ENCODE measurements around the gene ANP32E.
"Not testable (repeated sequence)": the region's sequence is repeated elsewhere in the genome, so short reads cannot be mapped to it uniquely, and the experiment has no call there.

ANP32E gene

DNA sequence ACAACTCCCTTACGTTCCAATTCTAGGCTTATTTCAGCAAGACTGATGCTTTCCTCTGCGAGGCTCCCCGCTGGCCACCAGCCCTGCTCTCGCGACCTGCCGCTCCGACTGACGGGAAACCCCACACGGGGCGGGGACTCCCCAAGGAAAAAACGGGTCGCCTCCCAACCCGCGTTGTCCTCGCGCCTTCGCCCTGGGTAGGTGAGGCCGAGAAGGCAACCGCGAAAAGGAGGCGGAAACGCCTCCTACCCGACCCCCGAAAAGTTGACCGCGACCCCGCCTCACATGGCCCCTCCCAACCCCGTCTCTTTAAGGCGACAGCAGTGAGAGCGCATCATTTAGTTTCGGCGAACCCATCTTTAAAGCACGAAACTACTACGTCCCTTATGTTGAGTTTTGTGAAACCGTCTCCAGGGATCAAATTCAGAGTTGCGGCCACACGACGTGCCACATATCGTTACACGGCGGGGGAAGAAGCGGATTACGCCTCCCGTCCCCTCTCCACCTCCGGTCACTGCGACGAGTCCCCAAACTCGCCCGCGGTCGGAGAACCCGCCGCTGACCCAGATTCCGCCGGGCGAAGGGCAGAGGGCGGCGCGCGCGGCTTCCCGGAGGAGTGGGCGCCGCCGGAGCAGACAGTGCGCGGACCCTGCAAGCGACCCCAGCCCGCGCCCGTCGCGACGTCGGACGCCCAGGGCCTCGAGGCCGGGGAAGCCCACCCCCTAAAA lies 1.2 kb downstream of the ANP32E start:
- Histone ChIP-seq H3K27ac (ENCODE audit: low read depth, low read length) (peak overlapping the region; percentile 94), H3K27me3 (ENCODE audit: control insufficient read depth in 5 of 5, insufficient read depth in 4 of 5, low read length in 5 of 5) (no peaks in the 10 kb centered on the region), H3K4me3 (ENCODE audit: low read depth in 1 of 5, low read length in 5 of 5) (peak overlapping the region; percentile 89 to 95 (median 94))

DNA sequence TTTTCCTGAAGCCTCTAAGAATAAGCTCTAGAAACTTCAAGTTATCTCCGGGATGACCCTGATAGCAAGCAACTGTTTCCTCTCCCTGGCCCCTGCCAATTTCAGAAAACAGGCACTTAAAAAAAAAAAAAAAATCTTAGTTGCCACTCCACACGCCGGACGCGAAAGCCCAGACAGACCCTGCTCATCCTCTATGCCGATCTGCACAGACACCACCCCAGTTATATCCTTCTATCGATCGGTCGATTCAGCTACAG lies 1.7 kb downstream of the ANP32E start:
- Histone ChIP-seq H3K27me3 (ENCODE audit: control insufficient read depth in 5 of 5, insufficient read depth in 4 of 5, low read length in 5 of 5) (no peaks in the 10 kb centered on the region), H3K4me1 (ENCODE audit: control insufficient read depth in 5 of 5, insufficient read depth in 5 of 5, low read length in 5 of 5) (peaks cover 0 to 32% (median 23%) of the 10 kb centered on the region in 5 donors), H3K36me3 (ENCODE audit: control insufficient read depth in 5 of 5, insufficient read depth in 5 of 5, low read length in 5 of 5) (peaks cover 0 to 3% (median 0%) of the 10 kb centered on the region in 5 donors), H3K9ac (ENCODE audit: low read length in 5 of 5) (peak overlapping the region in 4 of 5 donors; percentile 80 to 96 (median 89)), H3K9me3 (ENCODE audit: control insufficient read depth in 5 of 5, low read length in 5 of 5) (no peaks in the 10 kb centered on the region), H3K27ac (ENCODE audit: low read depth, low read length) (peak overlapping the region; percentile 94), H3K4me3 (ENCODE audit: low read depth in 1 of 5, low read length in 5 of 5) (peak overlapping the region; percentile 89 to 95 (median 94))

More for the DNA sequence above, 1.2 kb downstream of the ANP32E start:
- peaks cover 0 to 32% (median 23%) of the 10 kb centered on the region in 5 donors for H3K4me1 ChIP-seq (ENCODE audit: control insufficient read depth in 5 of 5, insufficient read depth in 5 of 5, low read length in 5 of 5)
- H3K9me3 ChIP-seq (ENCODE audit: control insufficient read depth in 5 of 5, low read length in 5 of 5) = no peaks in the 10 kb centered on the region
- peak overlapping the region; percentile 80 to 96 (median 90) for H3K9ac ChIP-seq (ENCODE audit: low read length in 5 of 5)
- peaks cover 0 to 3% (median 0%) of the 10 kb centered on the region in 5 donors for H3K36me3 ChIP-seq (ENCODE audit: control insufficient read depth in 5 of 5, insufficient read depth in 5 of 5, low read length in 5 of 5)

DNA sequence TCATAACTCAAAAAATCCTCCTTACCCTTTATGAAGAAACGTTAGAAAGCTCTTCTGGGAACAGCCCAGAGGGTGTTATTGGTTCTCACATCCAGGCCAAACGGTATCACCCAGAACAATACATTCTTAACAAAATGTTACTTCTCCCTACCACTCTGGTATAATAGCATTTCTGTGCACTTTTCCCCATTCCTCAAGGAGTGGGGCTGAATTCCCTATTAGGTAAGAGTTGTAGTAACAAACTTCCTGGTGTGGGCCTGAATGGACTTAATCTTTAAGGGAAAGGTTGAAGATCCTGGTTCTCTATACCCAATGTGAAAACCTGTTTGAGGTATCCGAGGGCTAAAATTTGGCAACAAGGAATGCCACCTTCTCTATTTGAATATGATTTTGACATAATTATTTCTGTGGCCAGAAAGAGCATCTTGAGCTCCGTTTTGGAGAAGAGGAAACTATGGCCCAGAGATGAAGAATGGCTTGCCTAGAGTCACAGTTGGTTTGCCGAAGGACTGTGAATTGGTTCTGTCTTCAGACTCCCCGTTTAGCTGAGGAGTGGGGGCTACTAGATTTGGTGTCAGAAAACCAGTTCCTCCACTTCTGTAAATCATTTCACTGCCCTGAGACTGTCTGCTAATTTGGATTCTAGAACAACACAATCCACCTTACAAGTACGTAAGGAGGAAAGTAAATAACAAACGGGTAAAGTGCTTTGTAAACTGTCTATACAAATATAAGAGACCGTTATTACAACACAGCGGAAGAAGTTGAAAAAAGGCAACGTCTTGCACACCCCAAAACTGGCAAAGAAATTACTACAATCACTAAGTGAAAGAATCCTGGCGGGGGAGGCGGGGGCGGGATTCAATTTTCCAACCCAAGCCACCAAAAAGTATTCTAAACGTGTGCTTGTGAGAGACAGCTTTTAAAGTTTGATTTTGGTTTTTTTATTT lies 2.3 kb downstream of the ANP32E start:
- Histone ChIP-seq H3K27me3 (ENCODE audit: control insufficient read depth in 5 of 5, insufficient read depth in 4 of 5, low read length in 5 of 5) (no peaks in the 10 kb centered on the region), H3K4me1 (ENCODE audit: control insufficient read depth in 5 of 5, insufficient read depth in 5 of 5, low read length in 5 of 5) (peaks cover 0 to 32% (median 23%) of the 10 kb centered on the region in 5 donors), H3K36me3 (ENCODE audit: control insufficient read depth in 5 of 5, insufficient read depth in 5 of 5, low read length in 5 of 5) (peaks cover 0 to 3% (median 0%) of the 10 kb centered on the region in 5 donors), H3K27ac (ENCODE audit: low read depth, low read length) (peak overlapping the region; percentile 94), H3K9ac (ENCODE audit: low read length in 5 of 5) (peak overlapping the region; percentile 41 to 96 (median 80)), H3K4me3 (ENCODE audit: low read depth in 1 of 5, low read length in 5 of 5) (peak overlapping the region; percentile 89 to 95 (median 94)), H3K9me3 (ENCODE audit: control insufficient read depth in 5 of 5, low read length in 5 of 5) (no peaks in the 10 kb centered on the region)

DNA sequence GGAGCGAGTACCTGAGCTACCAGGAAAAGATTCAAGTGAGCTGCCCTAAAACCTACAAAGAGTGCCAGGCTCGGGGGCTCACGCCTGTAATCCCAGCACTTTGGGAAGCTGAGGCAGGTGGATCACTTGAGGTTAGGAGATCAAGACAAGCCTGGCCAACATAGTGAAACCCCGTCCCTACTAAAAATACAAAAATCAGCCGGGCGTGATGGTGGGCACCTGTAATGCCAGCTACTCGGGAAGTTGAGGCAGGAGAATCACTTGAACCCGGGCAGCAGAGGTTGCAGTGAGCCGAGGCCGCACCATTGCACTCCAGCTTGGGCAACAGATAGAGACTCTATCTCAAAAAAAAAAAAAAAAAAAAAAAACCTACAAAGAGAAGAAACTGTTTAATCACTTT lies 3.0 kb downstream of the ANP32E start:
- H3K4me1 ChIP-seq (ENCODE audit: control insufficient read depth in 5 of 5, insufficient read depth in 5 of 5, low read length in 5 of 5) = peaks cover 0 to 32% (median 23%) of the 10 kb centered on the region in 5 donors
- peak overlapping the region in 1 of 5 donors; percentile 96 for H3K9ac ChIP-seq (ENCODE audit: low read length in 5 of 5)
- not testable (repeated sequence) for H3K4me3 ChIP-seq (ENCODE audit: low read depth in 1 of 5, low read length in 5 of 5); H3K9me3 ChIP-seq (ENCODE audit: control insufficient read depth in 5 of 5, low read length in 5 of 5); H3K36me3 ChIP-seq (ENCODE audit: control insufficient read depth in 5 of 5, insufficient read depth in 5 of 5, low read length in 5 of 5); H3K27me3 ChIP-seq (ENCODE audit: control insufficient read depth in 5 of 5, insufficient read depth in 4 of 5, low read length in 5 of 5)
- H3K27ac ChIP-seq (ENCODE audit: low read depth, low read length) = peak overlapping the region; percentile 94

DNA sequence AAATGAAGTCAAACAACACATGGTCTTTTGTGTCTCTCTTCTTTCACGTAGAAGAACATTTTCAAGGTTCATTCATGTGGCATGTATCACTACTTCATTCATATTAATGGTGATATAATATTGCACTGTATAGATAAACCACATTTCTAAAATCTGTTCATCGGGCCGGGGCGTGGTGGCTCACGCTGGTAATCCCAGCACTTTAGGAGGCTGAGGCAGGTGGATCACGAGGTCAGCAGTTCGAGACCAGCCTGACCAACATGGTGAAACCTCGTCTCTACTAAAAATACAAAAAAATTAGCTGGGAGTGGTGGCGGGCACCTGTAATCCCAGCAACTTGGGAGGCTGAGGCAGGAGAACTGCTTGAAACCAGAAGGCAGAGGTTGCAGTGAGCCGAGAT lies 7.7 kb downstream of the ANP32E start:
- H3K27ac ChIP-seq (ENCODE audit: low read depth, low read length); H3K9ac ChIP-seq (ENCODE audit: low read length in 5 of 5); H3K9me3 ChIP-seq (ENCODE audit: control insufficient read depth in 5 of 5, low read length in 5 of 5); H3K4me1 ChIP-seq (ENCODE audit: control insufficient read depth in 5 of 5, insufficient read depth in 5 of 5, low read length in 5 of 5); H3K4me3 ChIP-seq (ENCODE audit: low read depth in 1 of 5, low read length in 5 of 5); H3K27me3 ChIP-seq (ENCODE audit: control insufficient read depth in 5 of 5, insufficient read depth in 4 of 5, low read length in 5 of 5): not testable (repeated sequence)
- H3K36me3 ChIP-seq (ENCODE audit: control insufficient read depth in 5 of 5, insufficient read depth in 5 of 5, low read length in 5 of 5) = peaks cover 15 to 34% (median 18%) of the 10 kb centered on the region in 5 donors

DNA sequence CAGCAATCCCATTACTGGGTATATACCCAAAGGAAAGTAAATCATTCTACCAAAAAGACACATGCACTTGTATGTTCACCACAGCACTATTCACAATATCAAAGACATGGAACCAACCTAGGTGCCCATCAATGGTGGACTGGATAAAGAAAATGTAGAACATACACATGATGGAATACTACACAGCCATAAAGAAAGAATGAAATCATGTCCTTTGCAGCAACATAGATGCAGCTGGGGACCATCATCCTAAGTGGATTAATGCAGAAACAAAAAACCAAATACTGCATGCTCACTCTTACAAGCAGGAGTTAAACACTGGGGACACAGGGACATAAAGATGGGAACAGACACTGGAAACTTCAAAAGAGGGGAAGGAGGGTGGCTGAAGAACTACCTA lies 8.7 kb downstream of the ANP32E start:
- no peak overlapping the region for H3K27ac ChIP-seq (ENCODE audit: low read depth, low read length)
- H3K4me3 ChIP-seq (ENCODE audit: low read depth in 1 of 5, low read length in 5 of 5) = no peak overlapping the region
- no peaks in the 10 kb centered on the region for H3K4me1 ChIP-seq (ENCODE audit: control insufficient read depth in 5 of 5, insufficient read depth in 5 of 5, low read length in 5 of 5)
- peaks cover 15 to 34% (median 18%) of the 10 kb centered on the region in 5 donors for H3K36me3 ChIP-seq (ENCODE audit: control insufficient read depth in 5 of 5, insufficient read depth in 5 of 5, low read length in 5 of 5)
- no peak overlapping the region for H3K9ac ChIP-seq (ENCODE audit: low read length in 5 of 5)
- no peaks in the 10 kb centered on the region for H3K27me3 ChIP-seq (ENCODE audit: control insufficient read depth in 5 of 5, insufficient read depth in 4 of 5, low read length in 5 of 5)
- H3K9me3 ChIP-seq (ENCODE audit: control insufficient read depth in 5 of 5, low read length in 5 of 5) = no peaks in the 10 kb centered on the region

DNA sequence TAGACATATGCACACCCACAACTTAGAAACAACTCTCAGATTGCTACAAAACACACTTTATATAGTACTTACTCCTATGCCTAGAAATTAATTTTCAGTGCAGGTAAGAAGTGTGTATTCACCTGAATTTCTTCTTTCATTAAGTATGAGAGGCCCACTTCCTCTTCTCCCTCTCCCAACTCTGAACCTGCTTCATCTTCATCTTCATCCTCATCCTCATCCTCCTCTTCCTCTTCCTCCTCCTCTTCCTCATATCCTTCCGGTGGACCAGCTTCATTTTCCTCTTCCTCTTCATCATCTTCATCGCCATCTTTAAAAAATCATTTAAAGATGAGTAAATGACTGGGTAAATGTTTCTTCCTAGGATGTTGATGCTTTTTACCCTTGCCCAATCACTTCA lies 9.4 kb downstream of the ANP32E start:
- peaks cover 15 to 34% (median 18%) of the 10 kb centered on the region in 5 donors for H3K36me3 ChIP-seq (ENCODE audit: control insufficient read depth in 5 of 5, insufficient read depth in 5 of 5, low read length in 5 of 5)

DNA sequence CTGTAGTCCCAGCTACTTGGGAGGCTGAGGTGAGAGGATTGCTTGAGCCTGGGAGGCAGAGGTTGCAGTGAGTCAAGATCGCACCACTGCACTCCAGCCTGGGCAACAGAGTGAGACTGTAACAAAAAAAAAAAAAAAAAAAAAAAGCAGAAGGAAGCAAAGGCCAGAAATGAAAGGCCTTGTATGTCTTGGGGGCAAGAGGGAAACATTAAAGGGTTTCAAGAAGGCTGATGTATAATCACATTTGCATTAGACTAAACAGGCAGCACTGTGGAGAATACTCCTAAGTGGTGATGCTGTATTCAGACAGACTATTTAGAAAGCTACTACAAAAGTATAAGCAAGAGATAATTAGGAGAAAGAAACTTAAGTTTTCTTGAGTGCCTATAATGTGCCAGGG lies 10.4 kb downstream of the ANP32E start:
- no peak overlapping the region for H3K27ac ChIP-seq (ENCODE audit: low read depth, low read length)

More for the DNA sequence above, 9.4 kb downstream of the ANP32E start:
- Histone ChIP-seq H3K4me1 (ENCODE audit: control insufficient read depth in 5 of 5, insufficient read depth in 5 of 5, low read length in 5 of 5) (no peaks in the 10 kb centered on the region), H3K9ac (ENCODE audit: low read length in 5 of 5) (no peak overlapping the region), H3K27me3 (ENCODE audit: control insufficient read depth in 5 of 5, insufficient read depth in 4 of 5, low read length in 5 of 5) (no peaks in the 10 kb centered on the region), H3K27ac (ENCODE audit: low read depth, low read length) (no peak overlapping the region), H3K9me3 (ENCODE audit: control insufficient read depth in 5 of 5, low read length in 5 of 5) (no peaks in the 10 kb centered on the region), H3K4me3 (ENCODE audit: low read depth in 1 of 5, low read length in 5 of 5) (no peak overlapping the region)

DNA sequence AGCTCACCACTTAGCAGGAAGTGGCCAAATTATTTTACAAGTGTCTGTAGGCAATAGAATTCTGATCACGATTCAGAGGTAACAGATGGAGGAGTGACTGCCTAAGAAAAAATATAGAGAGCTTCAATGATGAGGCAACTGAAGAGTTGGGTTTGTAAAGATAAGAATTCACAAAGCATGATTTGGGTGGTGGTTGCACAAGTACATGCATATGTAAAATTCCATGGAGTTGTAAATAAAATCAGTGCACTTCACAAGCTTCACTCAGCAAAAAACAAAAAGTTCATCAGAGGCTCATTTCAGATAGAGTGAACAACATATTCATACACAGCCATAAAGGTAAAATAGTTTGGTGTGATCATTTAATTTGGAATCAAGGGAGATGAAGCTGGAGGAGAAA lies 10.9 kb downstream of the ANP32E start:
- Histone ChIP-seq H3K27me3 (ENCODE audit: control insufficient read depth in 5 of 5, insufficient read depth in 4 of 5, low read length in 5 of 5) (no peaks in the 10 kb centered on the region), H3K4me3 (ENCODE audit: low read depth in 1 of 5, low read length in 5 of 5) (no peak overlapping the region), H3K4me1 (ENCODE audit: control insufficient read depth in 5 of 5, insufficient read depth in 5 of 5, low read length in 5 of 5) (no peaks in the 10 kb centered on the region), H3K9ac (ENCODE audit: low read length in 5 of 5) (no peak overlapping the region), H3K36me3 (ENCODE audit: control insufficient read depth in 5 of 5, insufficient read depth in 5 of 5, low read length in 5 of 5) (peaks cover 14 to 31% (median 20%) of the 10 kb centered on the region in 5 donors), H3K27ac (ENCODE audit: low read depth, low read length) (no peak overlapping the region), H3K9me3 (ENCODE audit: control insufficient read depth in 5 of 5, low read length in 5 of 5) (no peaks in the 10 kb centered on the region)

More for the DNA sequence above, 10.4 kb downstream of the ANP32E start:
- H3K9me3 ChIP-seq (ENCODE audit: control insufficient read depth in 5 of 5, low read length in 5 of 5) = no peaks in the 10 kb centered on the region
- H3K4me3 ChIP-seq (ENCODE audit: low read depth in 1 of 5, low read length in 5 of 5) = no peak overlapping the region
- no peak overlapping the region for H3K9ac ChIP-seq (ENCODE audit: low read length in 5 of 5)
- H3K4me1 ChIP-seq (ENCODE audit: control insufficient read depth in 5 of 5, insufficient read depth in 5 of 5, low read length in 5 of 5) = no peaks in the 10 kb centered on the region
- H3K27me3 ChIP-seq (ENCODE audit: control insufficient read depth in 5 of 5, insufficient read depth in 4 of 5, low read length in 5 of 5) = no peaks in the 10 kb centered on the region
- peaks cover 14 to 31% (median 18%) of the 10 kb centered on the region in 5 donors for H3K36me3 ChIP-seq (ENCODE audit: control insufficient read depth in 5 of 5, insufficient read depth in 5 of 5, low read length in 5 of 5)

DNA sequence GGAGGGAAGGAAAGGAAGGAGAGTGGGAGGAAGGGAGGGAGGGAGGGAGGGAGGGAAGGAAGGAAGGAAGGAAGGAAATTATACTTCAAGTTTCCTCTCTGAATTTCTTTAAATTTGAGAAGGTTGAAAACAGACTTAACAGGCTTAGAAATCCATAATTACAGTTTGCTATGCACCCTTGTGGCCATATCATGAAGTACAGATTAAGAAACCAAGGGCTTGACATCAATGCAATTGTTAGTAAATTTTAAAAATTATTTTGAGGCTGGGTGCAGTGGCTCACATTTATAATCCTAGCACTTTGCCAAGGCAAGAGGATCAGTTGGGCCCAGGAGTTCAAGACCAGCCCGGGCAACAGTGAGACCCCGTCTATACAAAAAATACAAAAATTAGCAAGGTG lies 14.4 kb downstream of the ANP32E start:
- no peaks in the 10 kb centered on the region for H3K27me3 ChIP-seq (ENCODE audit: control insufficient read depth in 5 of 5, insufficient read depth in 4 of 5, low read length in 5 of 5)
- no peak overlapping the region for H3K9ac ChIP-seq (ENCODE audit: low read length in 5 of 5)
- no peaks in the 10 kb centered on the region for H3K4me1 ChIP-seq (ENCODE audit: control insufficient read depth in 5 of 5, insufficient read depth in 5 of 5, low read length in 5 of 5)
- no peak overlapping the region for H3K4me3 ChIP-seq (ENCODE audit: low read depth in 1 of 5, low read length in 5 of 5)
- H3K36me3 ChIP-seq (ENCODE audit: control insufficient read depth in 5 of 5, insufficient read depth in 5 of 5, low read length in 5 of 5) = peaks cover 9 to 27% (median 17%) of the 10 kb centered on the region in 5 donors
- H3K9me3 ChIP-seq (ENCODE audit: control insufficient read depth in 5 of 5, low read length in 5 of 5) = no peaks in the 10 kb centered on the region
- H3K27ac ChIP-seq (ENCODE audit: low read depth, low read length) = no peak overlapping the region

Measured in subcutaneous abdominal adipose tissue (tissue), 5 donors.